ENCODE results near the gene DPP4. TPM values are rescaled to one million over a fixed set of nuclear protein-coding genes. Genes with fewer than 3 reads are reported as not detected.
"Not testable (repeated sequence)": the region's sequence is repeated elsewhere in the genome, so short reads cannot be mapped to it uniquely, and the experiment has no call there.

The DPP4 gene
- total and polyA plus RNA-seq, 2 experiments from 2014 or later: 1.5 to 2.8 TPM

DNA sequence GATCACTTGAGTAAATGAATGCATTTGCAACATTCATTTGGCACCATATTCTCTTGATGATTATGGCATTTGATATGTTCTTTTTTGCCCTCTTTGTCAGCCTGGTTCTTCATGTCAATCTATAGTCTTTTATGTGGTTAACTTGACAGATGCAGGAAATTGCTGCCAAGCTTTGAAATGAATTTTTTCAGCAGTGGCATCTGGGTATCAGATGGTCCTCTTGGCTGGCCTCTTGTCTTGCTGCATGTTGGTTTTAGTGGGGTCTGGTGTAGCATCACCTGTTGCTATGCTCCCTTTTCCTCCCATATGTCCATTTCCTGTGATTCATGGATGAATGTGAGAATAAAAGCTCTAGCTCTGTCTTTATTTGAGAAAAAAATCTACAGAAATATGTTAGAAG, 119.9 kb downstream of the DPP4 start:
- Histone ChIP-seq H4K20me1 (replicated peaks; ENCODE audit: insufficient read depth) (no peaks in the 10 kb centered on the region), H3K36me3 (ENCODE audit: insufficient read depth) (no peaks in the 10 kb centered on the region), H3K79me2 (replicated peaks; ENCODE audit: insufficient read depth) (no peaks in the 10 kb centered on the region), H3F3A (replicated peaks; ENCODE audit: low read depth) (no peaks in the 10 kb centered on the region), H3K27me3 (ENCODE audit: insufficient read depth) (no peaks in the 10 kb centered on the region), H2AFZ (no peak overlapping the region), H3K4me1 (ENCODE audit: insufficient read depth) (no peaks in the 10 kb centered on the region), H3K9me2 (ENCODE audit: insufficient read depth) (no peaks in the 10 kb centered on the region), H3K4me3 (no peak overlapping the region), H3K27ac (ENCODE audit: low read depth) (no peak overlapping the region), H3K4me2 (no peak overlapping the region)
- TF ChIP-seq JUNB (IDR thresholded peaks at IDR 0.05; ENCODE audit: unreplicated experiment): no peak
- TF ChIP-seq, protein P1, sequence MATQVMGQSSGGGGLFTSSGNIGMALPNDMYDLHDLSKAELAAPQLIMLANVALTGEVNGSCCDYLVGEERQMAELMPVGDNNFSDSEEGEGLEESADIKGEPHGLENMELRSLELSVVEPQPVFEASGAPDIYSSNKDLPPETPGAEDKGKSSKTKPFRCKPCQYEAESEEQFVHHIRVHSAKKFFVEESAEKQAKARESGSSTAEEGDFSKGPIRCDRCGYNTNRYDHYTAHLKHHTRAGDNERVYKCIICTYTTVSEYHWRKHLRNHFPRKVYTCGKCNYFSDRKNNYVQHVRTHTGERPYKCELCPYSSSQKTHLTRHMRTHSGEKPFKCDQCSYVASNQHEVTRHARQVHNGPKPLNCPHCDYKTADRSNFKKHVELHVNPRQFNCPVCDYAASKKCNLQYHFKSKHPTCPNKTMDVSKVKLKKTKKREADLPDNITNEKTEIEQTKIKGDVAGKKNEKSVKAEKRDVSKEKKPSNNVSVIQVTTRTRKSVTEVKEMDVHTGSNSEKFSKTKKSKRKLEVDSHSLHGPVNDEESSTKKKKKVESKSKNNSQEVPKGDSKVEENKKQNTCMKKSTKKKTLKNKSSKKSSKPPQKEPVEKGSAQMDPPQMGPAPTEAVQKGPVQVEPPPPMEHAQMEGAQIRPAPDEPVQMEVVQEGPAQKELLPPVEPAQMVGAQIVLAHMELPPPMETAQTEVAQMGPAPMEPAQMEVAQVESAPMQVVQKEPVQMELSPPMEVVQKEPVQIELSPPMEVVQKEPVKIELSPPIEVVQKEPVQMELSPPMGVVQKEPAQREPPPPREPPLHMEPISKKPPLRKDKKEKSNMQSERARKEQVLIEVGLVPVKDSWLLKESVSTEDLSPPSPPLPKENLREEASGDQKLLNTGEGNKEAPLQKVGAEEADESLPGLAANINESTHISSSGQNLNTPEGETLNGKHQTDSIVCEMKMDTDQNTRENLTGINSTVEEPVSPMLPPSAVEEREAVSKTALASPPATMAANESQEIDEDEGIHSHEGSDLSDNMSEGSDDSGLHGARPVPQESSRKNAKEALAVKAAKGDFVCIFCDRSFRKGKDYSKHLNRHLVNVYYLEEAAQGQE (IDR thresholded peaks at IDR 0.05; ENCODE audit: unreplicated experiment): no peak
- no peak for TF ChIP-seq EZH2phosphoT487 (IDR thresholded peaks at IDR 0.05; ENCODE audit: unreplicated experiment)
- no peak for TF ChIP-seq ZNF331 (CRISPR knock-in tag; IDR thresholded peaks at IDR 0.05; ENCODE audit: low read depth)
- no peak for TF ChIP-seq STAT1 (IDR thresholded peaks at IDR 0.05; ENCODE audit: unreplicated experiment)
- no peak for TF ChIP-seq ZNF114 (CRISPR knock-in tag; IDR thresholded peaks at IDR 0.05)
- no peak for TF ChIP-seq EZH2 (IDR thresholded peaks at IDR 0.05; ENCODE audit: low read depth, unreplicated experiment)
- TF ChIP-seq, protein P2, sequence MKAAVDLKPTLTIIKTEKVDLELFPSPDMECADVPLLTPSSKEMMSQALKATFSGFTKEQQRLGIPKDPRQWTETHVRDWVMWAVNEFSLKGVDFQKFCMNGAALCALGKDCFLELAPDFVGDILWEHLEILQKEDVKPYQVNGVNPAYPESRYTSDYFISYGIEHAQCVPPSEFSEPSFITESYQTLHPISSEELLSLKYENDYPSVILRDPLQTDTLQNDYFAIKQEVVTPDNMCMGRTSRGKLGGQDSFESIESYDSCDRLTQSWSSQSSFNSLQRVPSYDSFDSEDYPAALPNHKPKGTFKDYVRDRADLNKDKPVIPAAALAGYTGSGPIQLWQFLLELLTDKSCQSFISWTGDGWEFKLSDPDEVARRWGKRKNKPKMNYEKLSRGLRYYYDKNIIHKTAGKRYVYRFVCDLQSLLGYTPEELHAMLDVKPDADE (IDR thresholded peaks at IDR 0.05): no peak
- TF ChIP-seq, protein P3, sequence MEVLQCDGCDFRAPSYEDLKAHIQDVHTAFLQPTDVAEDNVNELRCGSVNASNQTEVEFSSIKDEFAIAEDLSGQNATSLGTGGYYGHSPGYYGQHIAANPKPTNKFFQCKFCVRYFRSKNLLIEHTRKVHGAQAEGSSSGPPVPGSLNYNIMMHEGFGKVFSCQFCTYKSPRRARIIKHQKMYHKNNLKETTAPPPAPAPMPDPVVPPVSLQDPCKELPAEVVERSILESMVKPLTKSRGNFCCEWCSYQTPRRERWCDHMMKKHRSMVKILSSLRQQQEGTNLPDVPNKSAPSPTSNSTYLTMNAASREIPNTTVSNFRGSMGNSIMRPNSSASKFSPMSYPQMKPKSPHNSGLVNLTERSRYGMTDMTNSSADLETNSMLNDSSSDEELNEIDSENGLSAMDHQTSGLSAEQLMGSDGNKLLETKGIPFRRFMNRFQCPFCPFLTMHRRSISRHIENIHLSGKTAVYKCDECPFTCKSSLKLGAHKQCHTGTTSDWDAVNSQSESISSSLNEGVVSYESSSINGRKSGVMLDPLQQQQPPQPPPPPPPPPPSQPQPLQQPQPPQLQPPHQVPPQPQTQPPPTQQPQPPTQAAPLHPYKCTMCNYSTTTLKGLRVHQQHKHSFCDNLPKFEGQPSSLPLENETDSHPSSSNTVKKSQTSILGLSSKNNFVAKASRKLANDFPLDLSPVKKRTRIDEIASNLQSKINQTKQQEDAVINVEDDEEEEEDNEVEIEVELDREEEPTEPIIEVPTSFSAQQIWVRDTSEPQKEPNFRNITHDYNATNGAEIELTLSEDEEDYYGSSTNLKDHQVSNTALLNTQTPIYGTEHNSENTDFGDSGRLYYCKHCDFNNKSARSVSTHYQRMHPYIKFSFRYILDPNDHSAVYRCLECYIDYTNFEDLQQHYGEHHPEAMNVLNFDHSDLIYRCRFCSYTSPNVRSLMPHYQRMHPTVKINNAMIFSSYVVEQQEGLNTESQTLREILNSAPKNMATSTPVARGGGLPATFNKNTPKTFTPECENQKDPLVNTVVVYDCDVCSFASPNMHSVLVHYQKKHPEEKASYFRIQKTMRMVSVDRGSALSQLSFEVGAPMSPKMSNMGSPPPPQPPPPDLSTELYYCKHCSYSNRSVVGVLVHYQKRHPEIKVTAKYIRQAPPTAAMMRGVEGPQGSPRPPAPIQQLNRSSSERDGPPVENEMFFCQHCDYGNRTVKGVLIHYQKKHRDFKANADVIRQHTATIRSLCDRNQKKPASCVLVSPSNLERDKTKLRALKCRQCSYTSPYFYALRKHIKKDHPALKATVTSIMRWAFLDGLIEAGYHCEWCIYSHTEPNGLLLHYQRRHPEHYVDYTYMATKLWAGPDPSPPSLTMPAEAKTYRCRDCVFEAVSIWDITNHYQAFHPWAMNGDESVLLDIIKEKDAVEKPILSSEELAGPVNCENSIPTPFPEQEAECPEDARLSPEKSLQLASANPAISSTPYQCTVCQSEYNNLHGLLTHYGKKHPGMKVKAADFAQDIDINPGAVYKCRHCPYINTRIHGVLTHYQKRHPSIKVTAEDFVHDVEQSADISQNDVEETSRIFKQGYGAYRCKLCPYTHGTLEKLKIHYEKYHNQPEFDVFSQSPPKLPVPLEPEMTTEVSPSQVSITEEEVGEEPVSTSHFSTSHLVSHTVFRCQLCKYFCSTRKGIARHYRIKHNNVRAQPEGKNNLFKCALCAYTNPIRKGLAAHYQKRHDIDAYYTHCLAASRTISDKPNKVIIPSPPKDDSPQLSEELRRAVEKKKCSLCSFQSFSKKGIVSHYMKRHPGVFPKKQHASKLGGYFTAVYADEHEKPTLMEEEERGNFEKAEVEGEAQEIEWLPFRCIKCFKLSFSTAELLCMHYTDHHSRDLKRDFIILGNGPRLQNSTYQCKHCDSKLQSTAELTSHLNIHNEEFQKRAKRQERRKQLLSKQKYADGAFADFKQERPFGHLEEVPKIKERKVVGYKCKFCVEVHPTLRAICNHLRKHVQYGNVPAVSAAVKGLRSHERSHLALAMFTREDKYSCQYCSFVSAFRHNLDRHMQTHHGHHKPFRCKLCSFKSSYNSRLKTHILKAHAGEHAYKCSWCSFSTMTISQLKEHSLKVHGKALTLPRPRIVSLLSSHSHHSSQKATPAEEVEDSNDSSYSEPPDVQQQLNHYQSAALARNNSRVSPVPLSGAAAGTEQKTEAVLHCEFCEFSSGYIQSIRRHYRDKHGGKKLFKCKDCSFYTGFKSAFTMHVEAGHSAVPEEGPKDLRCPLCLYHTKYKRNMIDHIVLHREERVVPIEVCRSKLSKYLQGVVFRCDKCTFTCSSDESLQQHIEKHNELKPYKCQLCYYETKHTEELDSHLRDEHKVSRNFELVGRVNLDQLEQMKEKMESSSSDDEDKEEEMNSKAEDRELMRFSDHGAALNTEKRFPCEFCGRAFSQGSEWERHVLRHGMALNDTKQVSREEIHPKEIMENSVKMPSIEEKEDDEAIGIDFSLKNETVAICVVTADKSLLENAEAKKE (CRISPR knock-in tag; IDR thresholded peaks at IDR 0.05): no peak
- H3K27ac Mint-ChIP-seq: no peak overlapping the region
- no peaks in the 10 kb centered on the region for H3K4me1 Mint-ChIP-seq
- H3K27me3 Mint-ChIP-seq (ENCODE audit: insufficient read depth, low read depth, poor library complexity): no peaks in the 10 kb centered on the region
- H3K4me3 Mint-ChIP-seq: no peak overlapping the region
- ATAC-seq: no peak
- H3K36me3 Mint-ChIP-seq (ENCODE audit: low read depth): no peaks in the 10 kb centered on the region
- H3K9me3 Mint-ChIP-seq: no peaks in the 10 kb centered on the region
- DNase-seq (ENCODE audit: low spot score): no peak

DNA sequence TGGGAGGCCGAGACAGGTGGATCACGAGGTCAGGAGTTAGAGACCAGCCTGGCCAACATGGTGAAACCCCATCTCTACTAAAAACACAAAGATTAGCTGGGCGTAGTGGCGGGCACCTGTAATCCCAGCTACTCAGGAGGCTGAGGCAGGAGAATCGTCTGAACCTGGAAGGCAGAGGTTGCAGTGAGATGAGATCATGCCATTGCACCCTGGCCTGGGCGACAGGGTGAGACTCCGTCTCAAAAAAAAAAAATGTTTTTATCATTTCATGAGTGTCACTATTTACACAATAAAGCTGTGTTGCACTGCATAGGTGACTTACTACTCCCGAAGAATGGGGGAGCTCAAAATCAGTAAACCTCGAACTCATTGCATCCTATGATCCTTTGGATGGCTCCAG, 120.6 kb downstream of the DPP4 start:
- H3K4me3 ChIP-seq; H3K4me1 Mint-ChIP-seq; H3K27me3 ChIP-seq (ENCODE audit: insufficient read depth); H3K4me3 Mint-ChIP-seq; H3K79me2 ChIP-seq (replicated peaks; ENCODE audit: insufficient read depth); H3K9me2 ChIP-seq (ENCODE audit: insufficient read depth); H3K27me3 Mint-ChIP-seq (ENCODE audit: insufficient read depth, low read depth, poor library complexity); H3K4me2 ChIP-seq; ATAC-seq; H3F3A ChIP-seq (replicated peaks; ENCODE audit: low read depth); H3K9me3 Mint-ChIP-seq; H2AFZ ChIP-seq; H3K4me1 ChIP-seq (ENCODE audit: insufficient read depth); H4K20me1 ChIP-seq (replicated peaks; ENCODE audit: insufficient read depth); H3K27ac ChIP-seq (ENCODE audit: low read depth); DNase-seq (ENCODE audit: low spot score); H3K36me3 Mint-ChIP-seq (ENCODE audit: low read depth); H3K36me3 ChIP-seq (ENCODE audit: insufficient read depth); H3K27ac Mint-ChIP-seq: not testable (repeated sequence)

Data from GM23338 (cell line).